Neural cell (in vitro differentiated cells): Measurements from ENCODE around the gene MAPK10. TPM values are rescaled to one million over a fixed set of nuclear protein-coding genes. Genes with fewer than 3 reads are reported as not detected.

Experiments
- H2AFZ ChIP-seq: fragments of 200-600, 300-800 bp; sonication (generic), shearing (Covaris generic); 2 replicates; pipeline ENCODE4 v1.6.0; 2014; ENCODE audit warnings: low read depth, mild to moderate bottlenecking, antibody characterized with exemption, low read length, moderate library complexity
- H3F3A ChIP-seq: fragments of 200-600 bp; shearing (Covaris generic); 2 replicates; pipeline ENCODE4 v1.6.1; 2016; ENCODE audit warnings: mild to moderate bottlenecking, moderate library complexity, mixed read lengths, antibody characterized with exemption, low read length; ENCODE audit not compliant: insufficient read depth, poor library complexity, severe bottlenecking
- H3K27ac ChIP-seq: fragments of 200-600, 300-800 bp; sonication (generic), shearing (Covaris generic); 2 replicates; pipeline ENCODE4 v1.5.1; 2014; ENCODE audit warnings: mild to moderate bottlenecking, low read length, moderate library complexity
- H3K27me3 ChIP-seq: fragments of 300-800, 200-600 bp; sonication (generic), shearing (Covaris generic); 2 replicates; pipeline ENCODE4 v1.6.0; 2014; ENCODE audit warnings: mild to moderate bottlenecking, low read depth, low read length, moderate library complexity; ENCODE audit not compliant: insufficient read depth
- H3K36me3 ChIP-seq: fragments of 300-800, 200-600 bp; sonication (generic), shearing (Covaris generic); 2 replicates; pipeline ENCODE4 v1.5.1; 2014; ENCODE audit warnings: mild to moderate bottlenecking, antibody characterized with exemption, low read length, moderate library complexity; ENCODE audit not compliant: insufficient read depth
- H3K4me2 ChIP-seq: fragments of 300-800, 200-600 bp; sonication (generic), shearing (Covaris generic); 2 replicates; pipeline ENCODE4 v1.6.0; 2014; ENCODE audit warnings: mild to moderate bottlenecking, low read length
- H3K4me3 ChIP-seq: fragments of 300-800, 200-600 bp; sonication (generic), shearing (Covaris generic); 2 replicates; pipeline ENCODE4 v1.5.1; 2014; ENCODE audit warnings: mild to moderate bottlenecking, low read length, moderate library complexity
- H3K79me2 ChIP-seq: fragments of 200-600 bp; shearing (Covaris generic); replicated peaks from 2 replicates; pipeline ENCODE4 v1.6.0; 2014; ENCODE audit warnings: mild to moderate bottlenecking, low read length, moderate library complexity; ENCODE audit not compliant: insufficient read depth
- H3K9ac ChIP-seq: fragments of 300-800, 200-600 bp; sonication (generic), shearing (Covaris generic); 2 replicates; pipeline ENCODE4 v1.6.1; 2016; ENCODE audit warnings: mild to moderate bottlenecking, low read length, mixed read lengths
- H3K9me2 ChIP-seq: fragments of 200-600 bp; shearing (Covaris generic); 2 replicates; pipeline ENCODE4 v1.6.1; 2016; ENCODE audit warnings: mild to moderate bottlenecking, low read length, mixed read lengths; ENCODE audit not compliant: insufficient read depth
- H3K9me3 ChIP-seq: fragments of 200-600, 300-800 bp; sonication (generic), shearing (Covaris generic); 2 replicates; pipeline ENCODE4 v1.6.1; 2016; ENCODE audit warnings: mild to moderate bottlenecking, mixed run types, low read length, moderate library complexity, mixed read lengths
- H4K20me1 ChIP-seq: fragments of 200-600 bp; shearing (Covaris generic); 2 replicates; pipeline ENCODE4 v1.6.1; 2016; ENCODE audit warnings: mild to moderate bottlenecking, mixed run types; ENCODE audit not compliant: insufficient read depth
- CTCF ChIP-seq: fragments of 450-650 bp; IDR thresholded peaks from 2 replicates; pipeline ENCODE4 v1.5.1; 2014; ENCODE audit warnings: antibody characterized with exemption, mild to moderate bottlenecking, moderate library complexity; ENCODE audit not compliant: poor library complexity, severe bottlenecking
- EP300 ChIP-seq: fragments of 450-650 bp; conservative IDR thresholded peaks from 2 replicates; pipeline ENCODE4 v1.6.1; 2014; ENCODE audit warnings: antibody characterized with exemption, mild to moderate bottlenecking, moderate library complexity; ENCODE audit not compliant: poor library complexity, severe bottlenecking
- EZH2 ChIP-seq: fragments of 200-600, 300-800 bp; shearing (Covaris generic), sonication (generic); IDR thresholded peaks from 2 replicates; pipeline ENCODE4 v1.6.1; 2014; ENCODE audit warnings: antibody characterized with exemption, low read length, borderline replicate concordance, mild to moderate bottlenecking; ENCODE audit not compliant: insufficient read depth, poor library complexity, severe bottlenecking
- MXI1 ChIP-seq: fragments of 450-650 bp; conservative IDR thresholded peaks from 2 replicates; pipeline ENCODE4 v1.6.1; 2014; ENCODE audit warnings: antibody characterized with exemption, mild to moderate bottlenecking; ENCODE audit not compliant: poor library complexity, severe bottlenecking
- POLR2AphosphoS5 ChIP-seq: IDR thresholded peaks from 2 replicates; pipeline ENCODE4 v1.6.1; 2012
- RAD21 ChIP-seq: fragments of 450-650 bp; conservative IDR thresholded peaks from 2 replicates; pipeline ENCODE4 v1.6.1; 2014; ENCODE audit warnings: antibody characterized with exemption, mild to moderate bottlenecking, moderate library complexity
- REST ChIP-seq: IDR thresholded peaks from 2 replicates; pipeline ENCODE4 v1.6.1; 2012; ENCODE audit warnings: borderline replicate concordance
- SMC3 ChIP-seq: fragments of 450-650 bp; conservative IDR thresholded peaks from 2 replicates; pipeline ENCODE4 v1.6.1; 2014; ENCODE audit warnings: antibody characterized with exemption, mild to moderate bottlenecking, moderate library complexity; ENCODE audit not compliant: poor library complexity
- TAF1 ChIP-seq: IDR thresholded peaks from 2 replicates; pipeline ENCODE4 v1.6.1; 2012; ENCODE audit warnings: low read depth
- polyA plus RNA-seq: library from polyadenylated mRNA; depleted of rRNA; stranded (reverse); fragments of >200 nt; gene quantifications from 2 replicates; pipeline ENCODE4 v1.2.3, GENCODE V29; 2014

The MAPK10 gene
- polyA plus RNA-seq, 1 donor from 2014 or later, result 91.9 TPM

GRCh38 chr4:86346320-86346719 is 13.5 kb downstream of the MAPK10 start:
- Histone ChIP-seq H3K9me3 (no peaks in the 10 kb centered on the region), H3K4me3 (no peak overlapping the region), H3F3A (no peaks in the 10 kb centered on the region), H4K20me1 (no peaks in the 10 kb centered on the region), H3K79me2 (peaks cover 49% of the 10 kb centered on the region), H3K4me2 (no peak overlapping the region), H3K36me3 (no peaks in the 10 kb centered on the region), H3K27me3 (no peaks in the 10 kb centered on the region), H3K9me2 (no peaks in the 10 kb centered on the region), H2AFZ (no peak overlapping the region), H3K27ac (no peak overlapping the region), H3K9ac (no peak overlapping the region)
- TF ChIP-seq CTCF (no peak), SMC3 (no peak), REST (no peak), TAF1 (no peak), EP300 (no peak), MXI1 (no peak), RAD21 (no peak), EZH2 (no peak), POLR2AphosphoS5 (no peak)

GRCh38 chr4:86344127-86344526 is 15.7 kb downstream of the MAPK10 start:
- no peaks in the 10 kb centered on the region for H3K36me3 ChIP-seq
- no peak for TF ChIP-seq CTCF
- no peak for TF ChIP-seq POLR2AphosphoS5
- no peaks in the 10 kb centered on the region for H3K9me2 ChIP-seq
- no peak overlapping the region for H3K9ac ChIP-seq
- H3K4me2 ChIP-seq, result no peak overlapping the region
- H4K20me1 ChIP-seq, result no peaks in the 10 kb centered on the region
- H3K4me3 ChIP-seq, result no peak overlapping the region
- H3K27ac ChIP-seq, result no peak overlapping the region
- H2AFZ ChIP-seq, result no peak overlapping the region
- H3K27me3 ChIP-seq, result no peaks in the 10 kb centered on the region
- peaks cover under 1% of the 10 kb centered on the region for H3K9me3 ChIP-seq
- H3F3A ChIP-seq, result no peaks in the 10 kb centered on the region
- peaks cover 47% of the 10 kb centered on the region for H3K79me2 ChIP-seq
